Suppressor macrophage treated with lipopolysaccharide for 1 hour (primary cell): ENCODE measurements around the gene TNIP1.
A peak's percentile ranks its signal among the peaks of the same experiment; 100 is the strongest.

Experiments used
- DNase-seq, 3 donors: peaks; one replicate each; pipeline ENCODE4 v3.0.0-alpha.2; 2020 to 2022

TNIP1 gene

GRCh38 chr5:151020304-151021110, 60.3 kb downstream of the TNIP1 start, which contains the start of gene GPX3:
GPX3 (plus strand) TSS chr5:151020591; CDS start chr5:151020655, 64 bp downstream.
- peak; percentile 87 to 93 (median 89) for DNase-seq

- DNase-seq: no peak
Measured at GRCh38 chr5:151019331-151019730, 61.5 kb downstream of the TNIP1 start.

- no peak for DNase-seq
Measured at GRCh38 chr5:151018846-151019245, 62.0 kb downstream of the TNIP1 start.

GRCh38 chr5:151017897-151018296, 62.9 kb downstream of the TNIP1 start:
- no peak for DNase-seq

GRCh38 chr5:151016700-151017099, 64.1 kb downstream of the TNIP1 start:
- DNase-seq: peak; percentile 80 to 87 (median 81)

GRCh38 chr5:151015974-151016587, 64.8 kb downstream of the TNIP1 start:
- DNase-seq: peak in 1 of 3 donors; percentile 50

GRCh38 chr5:151014680-151015343, 66.0 kb downstream of the TNIP1 start:
- peak in 1 of 3 donors; percentile 5 for DNase-seq

- peak; percentile 36 to 66 (median 50) for DNase-seq
Measured at GRCh38 chr5:151012862-151013261, 68.0 kb downstream of the TNIP1 start.

GRCh38 chr5:151008906-151009305, 71.9 kb downstream of the TNIP1 start:
- no peak for DNase-seq

GRCh38 chr5:151008210-151008491, 72.7 kb downstream of the TNIP1 start:
- no peak for DNase-seq

GRCh38 chr5:151007430-151008209, 73.2 kb downstream of the TNIP1 start:
- peak in 1 of 3 donors; percentile 49 for DNase-seq

- peak in 1 of 3 donors; percentile 15 for DNase-seq
Measured at GRCh38 chr5:151006704-151007334, 74.0 kb downstream of the TNIP1 start.

- peak; percentile 62 to 76 (median 69) for DNase-seq
Measured at GRCh38 chr5:151005950-151006576, 74.8 kb downstream of the TNIP1 start.

- peak in 1 of 3 donors; percentile 4 for DNase-seq
Measured at GRCh38 chr5:151005187-151005949, 75.5 kb downstream of the TNIP1 start.

GRCh38 chr5:151004499-151004898, 76.3 kb downstream of the TNIP1 start:
- DNase-seq: no peak

- no peak for DNase-seq
Measured at GRCh38 chr5:151003503-151003860, 77.4 kb downstream of the TNIP1 start.

- DNase-seq: no peak
Measured at GRCh38 chr5:151002681-151003502, 77.9 kb downstream of the TNIP1 start.

GRCh38 chr5:151002250-151002649, 78.6 kb downstream of the TNIP1 start:
- DNase-seq: peak; percentile 61 to 75 (median 63)

GRCh38 chr5:151001436-151001835, 79.4 kb downstream of the TNIP1 start:
- no peak for DNase-seq

- DNase-seq: no peak
Measured at GRCh38 chr5:150999704-151000442, 81.0 kb downstream of the TNIP1 start.
